Naive thymus-derived CD4-positive, alpha-beta T cell (primary cell): Measurements from ENCODE around the gene ZNF766. TPM values are rescaled to one million over a fixed set of nuclear protein-coding genes. Genes with fewer than 3 reads are reported as not detected.
A peak's percentile ranks its signal among the peaks of the same experiment; 100 is the strongest.
"Not testable (repeated sequence)": the region's sequence is repeated elsewhere in the genome, so short reads cannot be mapped to it uniquely, and the experiment has no call there.

Experiments
- ATAC-seq: fragments of 150-1000 bp; cut with Tn5 transposase; 2 replicates; pipeline ENCODE4 v1.10.0; 2021; ENCODE audit warnings: mild to moderate bottlenecking, moderate library complexity
- CTCF ChIA-PET: fragments of 350-600 bp; sonication (Branson Sonifier 250); formaldehyde crosslinking; loops from one replicate; lab custom pipeline; 2021; ENCODE audit warnings: antibody characterized with exemption; lab: Charles Lee
- POLR2A ChIA-PET: fragments of 350-600 bp; sonication (Branson Sonifier 250); formaldehyde crosslinking; loops from one replicate; lab custom pipeline; 2021; ENCODE audit warnings: antibody characterized with exemption, inconsistent platforms; lab: Charles Lee
- DNase-seq, 9 donors: peaks; one replicate each; pipeline versions ENCODE4 v3.0.0 to v3.0.0-alpha.2; 2020 to 2022; ENCODE audit warnings: mixed read lengths in 1 of 9
- H3K27ac ChIP-seq: one replicate; pipeline ENCODE4 v1.7.0; 2013; ENCODE audit warnings: mild to moderate bottlenecking, low read depth, low read length, moderate library complexity
- H3K27me3 ChIP-seq, 2 donors: one replicate each; pipeline ENCODE4 v1.7.0; 2013; ENCODE audit warnings: low read length in 2 of 2, mild to moderate bottlenecking in 2 of 2, moderate library complexity in 2 of 2; ENCODE audit not compliant: control insufficient read depth in 2 of 2, insufficient read depth in 2 of 2
- H3K36me3 ChIP-seq, 3 experiments: 1 replicate in 2 of 3; 2 replicates in 1 of 3; pipeline ENCODE4 v1.7.0; 2013; ENCODE audit warnings: low read length in 3 of 3, mild to moderate bottlenecking in 3 of 3, moderate library complexity in 1 of 3; ENCODE audit not compliant: insufficient read depth in 3 of 3, control insufficient read depth in 2 of 3
- H3K4me1 ChIP-seq, 2 donors: one replicate each; pipeline ENCODE4 v1.7.0; 2013; ENCODE audit warnings: low read length in 2 of 2, mild to moderate bottlenecking in 2 of 2, moderate library complexity in 1 of 2; ENCODE audit not compliant: control insufficient read depth in 2 of 2, insufficient read depth in 2 of 2
- H3K4me3 ChIP-seq: 2 replicates; pipeline ENCODE4 v1.7.0; 2013; ENCODE audit warnings: mild to moderate bottlenecking, low read length
- H3K9me3 ChIP-seq, 3 experiments: 1 replicate in 2 of 3; 2 replicates in 1 of 3; pipeline ENCODE4 v1.7.0; 2013; ENCODE audit warnings: low read length in 3 of 3; ENCODE audit not compliant: control insufficient read depth in 2 of 3
- H3K27ac Mint-ChIP-seq, 9 donors: one replicate each; pipeline ENCODE4 v1.8.0; 2020 to 2022; ENCODE audit warnings: mixed read lengths in 9 of 9, mild to moderate bottlenecking in 8 of 9, moderate library complexity in 5 of 9, inconsistent platforms in 2 of 9
- H3K27me3 Mint-ChIP-seq, 5 donors: one replicate each; pipeline ENCODE4 v1.8.0; 2021 to 2022; ENCODE audit warnings: mixed read lengths in 5 of 5, mild to moderate bottlenecking in 1 of 5
- H3K36me3 Mint-ChIP-seq, 5 donors: one replicate each; pipeline ENCODE4 v1.8.0; 2020 to 2022; ENCODE audit warnings: mixed read lengths in 5 of 5, mild to moderate bottlenecking in 3 of 5, inconsistent platforms in 1 of 5
- H3K4me1 Mint-ChIP-seq, 7 donors: one replicate each; pipeline ENCODE4 v1.8.0; 2020 to 2022; ENCODE audit warnings: mixed read lengths in 7 of 7, mild to moderate bottlenecking in 3 of 7, inconsistent platforms in 1 of 7
- H3K4me3 Mint-ChIP-seq, 10 donors: one replicate each; pipeline ENCODE4 v1.8.0; 2020 to 2022; ENCODE audit warnings: mild to moderate bottlenecking in 10 of 10, mixed read lengths in 10 of 10, moderate library complexity in 6 of 10, inconsistent platforms in 2 of 10
- H3K9me3 Mint-ChIP-seq, 11 donors: one replicate each; pipeline ENCODE4 v1.8.0; 2020 to 2022; ENCODE audit warnings: mixed read lengths in 11 of 11, mild to moderate bottlenecking in 4 of 11, inconsistent platforms in 1 of 11, moderate library complexity in 1 of 11
- intact Hi-C, 2 donors: fragments of 100-400 bp; cut with micrococcal nuclease; formaldehyde crosslinking; loops; one replicate each; pipeline ENCODE4 v1.15.1; 2023
- microRNA-seq: library from miRNA; unstranded; fragments of <30 nt; microRNA quantifications from one replicate; pipeline ENCODE4 v1.2.0, GENCODE V29; 2022; ENCODE audit warnings: borderline microRNAs expressed
- polyA plus RNA-seq, 2 donors: library from polyadenylated mRNA; unstranded; fragments of 300-500 nt; fragmentation: Illumina TruSeq; gene quantifications; one replicate each; pipeline ENCODE4 v1.2.3, GENCODE V29; 2021
- total RNA-seq, 6 experiments: library from RNA in 5 of 6; stranded (reverse) in 5 of 6; gene quantifications; 1 replicate in 5 of 6; 2 replicates in 1 of 6; pipeline ENCODE4 v1.2.3 and lab custom pipeline; 2021 to 2026

ZNF766 gene
- total and polyA plus RNA-seq, 7 experiments from 2014 or later = 24.7 to 79.3 (median 59.2) TPM

- H3K27me3 ChIP-seq, H3K36me3 ChIP-seq, DNase-seq, H3K9me3 ChIP-seq, intact Hi-C loops, H3K27ac ChIP-seq, POLR2A ChIA-PET, CTCF ChIA-PET, ATAC-seq, H3K4me3 ChIP-seq, H3K27me3 Mint-ChIP-seq, H3K4me1 ChIP-seq, H3K27ac Mint-ChIP-seq: not testable (repeated sequence)
- Mint-ChIP-seq H3K4me3 (peak overlapping the region in 1 of 10 donors; percentile 29), H3K9me3 (peaks cover 0 to 90% (median 35%) of the 10 kb centered on the region in 11 donors), H3K4me1 (peaks cover 11 to 19% (median 16%) of the 10 kb centered on the region in 7 donors), H3K36me3 (peaks cover 17 to 46% (median 30%) of the 10 kb centered on the region in 5 donors)
Measured at GRCh38 chr19:52339022-52339421, 69.6 kb downstream of the ZNF766 start.

- H3K27ac ChIP-seq = no peak overlapping the region
- H3K4me3 Mint-ChIP-seq = no peak overlapping the region
- DNase-seq (peak in 6 of 9 donors; percentile 9 to 46 (median 33)), ATAC-seq (peak; percentile 73)
- no peaks in the 10 kb centered on the region for H3K4me1 ChIP-seq
- no peak overlapping the region for H3K27ac Mint-ChIP-seq
- ChIA-PET CTCF (no interaction called here), POLR2A (interaction anchor here (0.6 kb wide), 1 partner anchor 178 kb away, joined by 4 read pairs; no protein-coding TSS in a partner anchor)
- no peak overlapping the region for H3K4me3 ChIP-seq
- intact Hi-C loops = no loop called here
- peaks cover 0 to 4% (median 0%) of the 10 kb centered on the region in 3 experiments for H3K9me3 ChIP-seq
- no peaks in the 10 kb centered on the region for H3K27me3 ChIP-seq
- H3K4me1 Mint-ChIP-seq = no peaks in the 10 kb centered on the region
- no peaks in the 10 kb centered on the region for H3K27me3 Mint-ChIP-seq
- H3K36me3 Mint-ChIP-seq = peaks cover 7 to 35% (median 22%) of the 10 kb centered on the region in 5 donors
- H3K9me3 Mint-ChIP-seq = peaks cover 4 to 80% (median 30%) of the 10 kb centered on the region in 11 donors
- peaks cover 0 to 6% (median 0%) of the 10 kb centered on the region in 3 experiments for H3K36me3 ChIP-seq
Measured at GRCh38 chr19:52343548-52343947, 74.2 kb downstream of the ZNF766 start.

- H3K36me3 ChIP-seq = peaks cover 0 to 11% (median 0%) of the 10 kb centered on the region in 3 experiments
- H3K36me3 Mint-ChIP-seq = peaks cover 12 to 42% (median 29%) of the 10 kb centered on the region in 5 donors
- intact Hi-C loops = no loop called here
- no peaks in the 10 kb centered on the region for H3K27me3 ChIP-seq
- no peaks in the 10 kb centered on the region for H3K4me1 Mint-ChIP-seq
- H3K27ac ChIP-seq = no peak overlapping the region
- H3K4me3 Mint-ChIP-seq = peak overlapping the region in 1 of 10 donors; percentile 30
- H3K4me1 ChIP-seq = no peaks in the 10 kb centered on the region
- H3K9me3 ChIP-seq = peaks cover 0 to 4% (median 0%) of the 10 kb centered on the region in 3 experiments
- ATAC-seq (no peak), DNase-seq (no peak)
- CTCF ChIA-PET = no interaction called here
- H3K9me3 Mint-ChIP-seq = peaks cover 7 to 78% (median 31%) of the 10 kb centered on the region in 11 donors
- H3K27ac Mint-ChIP-seq = no peak overlapping the region
- no peak overlapping the region for H3K4me3 ChIP-seq
- POLR2A ChIA-PET = interaction anchor here (0.6 kb wide), 1 partner anchor 230 kb away, joined by 3 read pairs; no protein-coding TSS in a partner anchor
- H3K27me3 Mint-ChIP-seq = no peaks in the 10 kb centered on the region
Measured at GRCh38 chr19:52345162-52345561, 75.8 kb downstream of the ZNF766 start.

Small RNA genes within 50 kb of the gene (microRNA-seq; reads per million reads assigned to microRNA genes)
- gene MIR643 (10.9 reads per million, percentile 22 among the genes with 10 or more reads in this experiment), gene MIR6801 (not detected)

Other genes with a start within 250 kb of the ZNF766 start
- 10 to 100 TPM in 3 of 5 experiments, 1 to 10 TPM in 2; 5.0 to 14.1 (median 11.1) TPM for gene ZNF614, start 241.2 kb upstream of the ZNF766 start, total RNA-seq
- gene ZNF614, start 241.2 kb upstream of the ZNF766 start, polyA plus RNA-seq = 1 to 10 TPM; 5.6 to 7.0 TPM
- gene ZNF432, start 220.7 kb upstream of the ZNF766 start, total RNA-seq = 10 to 100 TPM; 13.2 to 25.0 (median 18.1) TPM
- gene ZNF432, start 220.7 kb upstream of the ZNF766 start, polyA plus RNA-seq = 1 to 10 TPM; 3.0 to 7.9 TPM
- 10 to 100 TPM; 22.6 to 43.5 (median 27.5) TPM for gene ZNF841, start 173.8 kb upstream of the ZNF766 start, total RNA-seq
- gene ZNF841, start 173.8 kb upstream of the ZNF766 start, polyA plus RNA-seq = 1 to 10 TPM; 3.1 to 3.7 TPM
- 10 to 100 TPM in 2 of 5 experiments, 1 to 10 TPM in 3; 2.8 to 18.5 (median 6.1) TPM for gene ZNF616, start 129.6 kb upstream of the ZNF766 start, total RNA-seq
- gene ZNF616, start 129.6 kb upstream of the ZNF766 start, polyA plus RNA-seq = 10 to 100 TPM in 1 of 2 donors, 1 to 10 TPM in 1; 6.5 to 10.8 TPM
- gene ZNF836, start 98.0 kb upstream of the ZNF766 start, total RNA-seq = 10 to 100 TPM; 20.1 to 57.5 (median 27.4) TPM
- gene ZNF836, start 98.0 kb upstream of the ZNF766 start, polyA plus RNA-seq = 10 to 100 TPM; 10.2 to 21.2 TPM
- gene PPP2R1A, start 79.5 kb upstream of the ZNF766 start, total RNA-seq = 100 to 1,000 TPM; 156 to 215 (median 168) TPM
- gene PPP2R1A, start 79.5 kb upstream of the ZNF766 start, polyA plus RNA-seq = 100 to 1,000 TPM; 148 to 165 TPM
- gene ZNF480, start 27.6 kb downstream of the ZNF766 start, total RNA-seq = 10 to 100 TPM in 4 of 5 experiments, 1 to 10 TPM in 1; 8.5 to 28.9 (median 13.3) TPM
- 10 to 100 TPM; 20.8 to 29.0 TPM for gene ZNF480, start 27.6 kb downstream of the ZNF766 start, polyA plus RNA-seq
- gene ZNF610, start 66.7 kb downstream of the ZNF766 start, total RNA-seq = 1 to 10 TPM in 2 of 5 experiments, under 1 TPM in 3; 0.42 to 4.3 (median 0.93) TPM
- 1 to 10 TPM; 2.0 to 2.6 TPM for gene ZNF610, start 66.7 kb downstream of the ZNF766 start, polyA plus RNA-seq
- gene ZNF880, start 100.3 kb downstream of the ZNF766 start, total RNA-seq = 10 to 100 TPM; 10.3 to 33.5 (median 25.4) TPM
- gene ZNF880, start 100.3 kb downstream of the ZNF766 start, polyA plus RNA-seq = 10 to 100 TPM; 32.0 to 43.9 TPM
- gene ZNF528, start 128.3 kb downstream of the ZNF766 start, total RNA-seq = 10 to 100 TPM; 10.6 to 47.3 (median 23.0) TPM
- gene ZNF528, start 128.3 kb downstream of the ZNF766 start, polyA plus RNA-seq = 10 to 100 TPM in 1 of 2 donors, 1 to 10 TPM in 1; 6.1 to 11.6 TPM
- under 1 TPM in 1 of 5 experiments, not detected in 4; 0.32 TPM for gene ZNF534, start 159.6 kb downstream of the ZNF766 start, total RNA-seq
- gene ZNF534, start 159.6 kb downstream of the ZNF766 start, polyA plus RNA-seq = under 1 TPM; 0.24 to 0.26 TPM
- gene ZNF578, start 184.0 kb downstream of the ZNF766 start, total RNA-seq = 1 to 10 TPM in 4 of 5 experiments, under 1 TPM in 1; 0.75 to 3.9 (median 1.5) TPM
- gene ZNF578, start 184.0 kb downstream of the ZNF766 start, polyA plus RNA-seq = 1 to 10 TPM; 3.0 to 4.4 TPM